ENCODE measurements around the gene NXNL1. TPM values are rescaled to one million over a fixed set of nuclear protein-coding genes. Genes with fewer than 3 reads are reported as not detected.
A peak's percentile ranks its signal among the peaks of the same experiment; 100 is the strongest.

The NXNL1 gene
- total and polyA plus RNA-seq, 4 donors: not detected

DNA sequence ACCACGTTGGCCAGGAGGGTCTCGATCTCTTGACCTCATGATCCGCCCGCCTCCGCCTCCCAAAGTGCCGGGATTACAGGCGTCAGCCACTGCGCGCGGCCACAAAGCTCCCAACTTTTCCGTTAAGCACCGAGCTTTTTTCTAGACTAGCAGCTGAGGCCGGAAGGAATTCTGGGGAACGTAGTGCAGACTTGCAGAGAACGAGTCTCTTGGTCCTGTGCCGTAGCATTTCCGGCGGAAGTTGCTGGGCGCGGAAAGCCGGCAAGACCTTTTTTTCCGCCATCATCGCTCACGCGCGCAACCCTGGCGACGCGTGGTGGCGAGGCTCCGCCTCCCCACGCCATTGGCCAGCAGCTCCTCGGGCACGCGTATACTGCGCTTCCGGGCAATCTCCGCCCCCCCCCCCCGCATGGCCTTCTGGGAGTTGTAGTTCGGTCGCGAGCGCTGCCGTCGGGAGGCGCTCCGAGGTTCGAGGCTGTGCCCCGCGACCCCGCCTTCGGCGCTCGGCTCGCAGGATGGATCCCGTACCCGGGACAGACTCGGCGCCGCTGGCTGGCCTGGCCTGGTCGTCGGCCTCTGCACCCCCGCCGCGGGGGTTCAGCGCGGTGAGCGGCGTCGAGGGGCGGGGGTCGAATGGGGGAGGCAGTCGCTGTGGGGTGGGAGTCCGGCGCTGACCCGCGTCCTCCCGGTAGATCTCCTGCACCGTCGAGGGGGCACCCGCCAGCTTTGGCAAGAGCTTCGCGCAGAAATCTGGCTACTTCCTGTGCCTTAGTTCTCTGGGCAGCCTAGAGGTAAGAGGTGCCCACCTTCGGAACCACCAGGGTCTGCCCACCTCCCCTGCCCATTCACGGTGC, 40.9 kb downstream of the NXNL1 start, which contains the start of gene MVB12A:
Gene MVB12A (plus strand): TSS at position 427 of the 854 bp plus-strand sequence. CDS start 89 bp downstream, at position 516.
- Histone ChIP-seq H3K27ac (ENCODE audit: low read depth in 1 of 2, low read length in 2 of 2) (peak within 1 kb of the TSS in 1 of 2 donors; percentile 41), H3K27me3 (ENCODE audit: control insufficient read depth in 1 of 2, insufficient read depth in 2 of 2, low read length in 1 of 2) (no peaks in the 10 kb centered on the region), H3K36me3 (ENCODE audit: control insufficient read depth in 1 of 2, insufficient read depth in 2 of 2, low read length in 1 of 2) (no peaks in the 10 kb centered on the region), H3K9me3 (ENCODE audit: control insufficient read depth, low read length) (no peaks in the 10 kb centered on the region), H3K4me1 (ENCODE audit: control insufficient read depth in 1 of 2, insufficient read depth in 2 of 2, low read length in 2 of 2) (no peaks in the 10 kb centered on the region), H3K4me3 (ENCODE audit: low read length in 2 of 2) (peak within 1 kb of the TSS; percentile 29 to 56)
- peak; percentile 98 for ATAC-seq (ENCODE audit: low FRiP score)
- 1% methylated on average over 80 to 85 of the region's 85 CpGs for WGBS, 2 donors
- intact Hi-C loops (cut with DNase I): no loop called here
- peak; percentile 99 for DNase-seq

DNA sequence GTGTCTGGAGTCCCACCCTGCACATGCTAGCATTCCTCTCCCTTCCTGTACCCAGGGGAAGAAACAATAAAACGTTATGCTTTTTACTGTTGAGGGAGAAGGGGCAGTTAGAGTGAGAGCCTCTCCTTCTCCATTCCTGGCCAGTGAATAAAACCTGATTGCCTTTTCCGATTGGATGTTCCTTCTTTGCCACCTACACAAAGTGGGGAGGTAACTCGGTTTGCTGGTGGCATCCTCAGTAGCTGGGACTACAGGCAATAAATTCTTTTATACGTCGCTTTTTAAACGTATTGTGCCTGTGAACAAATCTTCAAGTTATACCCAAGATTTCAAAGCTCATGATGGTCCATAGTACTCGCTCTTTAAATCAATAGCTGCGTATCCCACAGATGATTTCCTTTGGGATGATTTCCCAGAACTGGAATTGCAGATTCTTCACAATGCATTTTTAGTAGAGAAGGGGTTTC, 41.5 kb downstream of the NXNL1 start:
- H3K4me3 ChIP-seq (ENCODE audit: low read length in 2 of 2): no peak overlapping the region
- H3K9me3 ChIP-seq (ENCODE audit: control insufficient read depth, low read length): no peaks in the 10 kb centered on the region
- no peaks in the 10 kb centered on the region for H3K27me3 ChIP-seq (ENCODE audit: control insufficient read depth in 1 of 2, insufficient read depth in 2 of 2, low read length in 1 of 2)
- H3K36me3 ChIP-seq (ENCODE audit: control insufficient read depth in 1 of 2, insufficient read depth in 2 of 2, low read length in 1 of 2): no peaks in the 10 kb centered on the region
- intact Hi-C loops (cut with DNase I): no loop called here
- DNase-seq (no peak), ATAC-seq (ENCODE audit: low FRiP score) (no peak)
- peak overlapping the region in 1 of 2 donors; percentile 41 for H3K27ac ChIP-seq (ENCODE audit: low read depth in 1 of 2, low read length in 2 of 2)
- 19 to 29% methylated on average over 8 of the region's 8 CpGs for whole genome bisulfite sequencing, 2 donors
- no peaks in the 10 kb centered on the region for H3K4me1 ChIP-seq (ENCODE audit: control insufficient read depth in 1 of 2, insufficient read depth in 2 of 2, low read length in 2 of 2)

DNA sequence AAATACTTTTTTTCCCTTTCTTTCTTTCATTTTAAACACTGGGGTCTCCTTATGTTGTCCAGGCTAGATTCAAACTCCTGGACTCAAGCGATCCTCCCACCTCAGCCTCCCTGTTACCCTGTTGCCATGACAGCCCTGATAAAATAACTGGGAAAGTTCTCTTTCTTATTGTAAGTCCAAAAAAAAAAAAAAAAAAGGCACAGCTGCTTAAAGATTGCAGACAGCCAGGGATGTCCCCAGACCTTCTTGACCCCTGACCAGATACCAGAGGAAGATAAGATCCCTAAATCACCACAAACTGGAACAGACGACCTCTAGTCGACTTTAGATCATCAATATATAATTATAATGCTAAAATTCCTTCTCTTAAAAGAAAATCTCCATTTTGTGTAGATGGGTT, 42.0 kb downstream of the NXNL1 start:
- DNase-seq: no peak
- ATAC-seq (ENCODE audit: low FRiP score): no peak
- H3K27me3 ChIP-seq (ENCODE audit: control insufficient read depth in 1 of 2, insufficient read depth in 2 of 2, low read length in 1 of 2): no peaks in the 10 kb centered on the region
- H3K9me3 ChIP-seq (ENCODE audit: control insufficient read depth, low read length): no peaks in the 10 kb centered on the region
- no peaks in the 10 kb centered on the region for H3K4me1 ChIP-seq (ENCODE audit: control insufficient read depth in 1 of 2, insufficient read depth in 2 of 2, low read length in 2 of 2)
- intact Hi-C loops (cut with DNase I): no loop called here
- no peak overlapping the region for H3K27ac ChIP-seq (ENCODE audit: low read depth in 1 of 2, low read length in 2 of 2)
- WGBS, 2 donors: 52 to 64% methylated on average over 3 of the region's 3 CpGs
- H3K36me3 ChIP-seq (ENCODE audit: control insufficient read depth in 1 of 2, insufficient read depth in 2 of 2, low read length in 1 of 2): no peaks in the 10 kb centered on the region
- H3K4me3 ChIP-seq (ENCODE audit: low read length in 2 of 2): no peak overlapping the region

DNA sequence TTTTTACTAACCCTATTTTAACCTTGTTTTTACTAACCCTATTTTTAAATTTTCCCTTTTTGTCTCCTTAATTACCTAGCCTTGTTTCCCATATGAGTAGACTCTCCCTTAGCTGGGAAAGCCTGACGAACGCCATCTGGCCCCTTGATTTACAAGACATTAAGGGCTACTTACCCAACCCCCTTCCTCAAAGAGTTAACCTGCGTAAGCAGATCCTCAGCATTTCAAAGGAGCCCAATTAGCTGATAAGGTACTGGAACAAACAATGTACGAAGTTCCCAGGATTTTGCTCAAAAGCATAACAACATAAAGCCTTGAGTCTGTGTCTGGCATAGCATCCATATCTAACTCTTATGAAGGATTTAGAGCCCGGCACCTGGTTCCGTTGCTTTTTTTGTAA, 45.6 kb downstream of the NXNL1 start:
- DNase-seq (no peak), ATAC-seq (ENCODE audit: low FRiP score) (no peak)
- Histone ChIP-seq H3K4me1 (ENCODE audit: control insufficient read depth in 1 of 2, insufficient read depth in 2 of 2, low read length in 2 of 2) (no peaks in the 10 kb centered on the region), H3K27me3 (ENCODE audit: control insufficient read depth in 1 of 2, insufficient read depth in 2 of 2, low read length in 1 of 2) (no peaks in the 10 kb centered on the region), H3K36me3 (ENCODE audit: control insufficient read depth in 1 of 2, insufficient read depth in 2 of 2, low read length in 1 of 2) (no peaks in the 10 kb centered on the region), H3K27ac (ENCODE audit: low read depth in 1 of 2, low read length in 2 of 2) (no peak overlapping the region), H3K9me3 (ENCODE audit: control insufficient read depth, low read length) (no peaks in the 10 kb centered on the region), H3K4me3 (ENCODE audit: low read length in 2 of 2) (no peak overlapping the region)
- WGBS, 2 donors: 46 to 53% methylated on average over 6 of the region's 6 CpGs
- intact Hi-C loops (cut with DNase I): no loop called here

DNA sequence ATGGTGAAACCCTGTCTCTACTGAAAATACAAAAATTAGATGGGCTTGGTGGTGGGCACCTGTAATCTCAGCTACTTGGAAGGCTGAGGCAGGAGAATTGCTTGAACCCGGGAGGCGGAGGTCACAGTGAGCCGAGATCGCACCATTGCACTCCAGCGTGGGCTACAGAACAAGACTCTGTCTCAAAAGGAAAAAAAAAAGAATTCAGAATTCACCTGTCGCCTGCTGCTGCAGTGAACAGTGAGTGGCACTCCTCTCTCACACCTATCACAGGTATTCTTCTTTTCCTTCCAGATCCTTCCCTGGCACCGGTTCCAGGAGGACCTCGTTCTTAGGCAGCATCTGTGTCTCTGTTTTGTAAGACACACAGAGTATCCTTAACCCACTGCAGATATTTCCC, 46.6 kb downstream of the NXNL1 start:
- no peaks in the 10 kb centered on the region for H3K4me1 ChIP-seq (ENCODE audit: control insufficient read depth in 1 of 2, insufficient read depth in 2 of 2, low read length in 2 of 2)
- no peaks in the 10 kb centered on the region for H3K27me3 ChIP-seq (ENCODE audit: control insufficient read depth in 1 of 2, insufficient read depth in 2 of 2, low read length in 1 of 2)
- ATAC-seq (ENCODE audit: low FRiP score): no peak
- no peaks in the 10 kb centered on the region for H3K36me3 ChIP-seq (ENCODE audit: control insufficient read depth in 1 of 2, insufficient read depth in 2 of 2, low read length in 1 of 2)
- 91 to 93% methylated on average over 8 of the region's 8 CpGs for WGBS, 2 donors
- no peaks in the 10 kb centered on the region for H3K9me3 ChIP-seq (ENCODE audit: control insufficient read depth, low read length)
- H3K4me3 ChIP-seq (ENCODE audit: low read length in 2 of 2): no peak overlapping the region
- no peak overlapping the region for H3K27ac ChIP-seq (ENCODE audit: low read depth in 1 of 2, low read length in 2 of 2)
- no peak for DNase-seq
- intact Hi-C loops (cut with DNase I): no loop called here

DNA sequence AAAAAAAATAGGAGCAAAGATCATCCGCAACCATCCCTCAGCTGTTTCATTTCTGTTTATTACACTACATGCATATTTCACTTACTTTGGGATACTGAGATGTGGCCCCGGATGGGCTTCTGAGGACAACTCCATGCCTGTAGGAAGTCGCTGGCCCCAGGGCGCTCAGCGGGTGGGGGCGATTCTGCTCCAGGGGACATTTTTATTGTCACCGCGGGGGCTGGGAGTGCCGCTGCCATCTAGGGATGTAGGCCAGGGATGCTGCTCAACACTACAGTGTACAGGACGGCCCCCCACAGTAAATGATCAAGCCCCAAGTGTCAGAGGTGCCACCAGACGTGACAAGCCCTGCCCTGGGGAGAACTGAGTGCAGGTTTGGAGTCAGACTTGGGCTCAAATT, 48.9 kb downstream of the NXNL1 start:
- Histone ChIP-seq H3K4me1 (ENCODE audit: control insufficient read depth in 1 of 2, insufficient read depth in 2 of 2, low read length in 2 of 2) (no peaks in the 10 kb centered on the region), H3K36me3 (ENCODE audit: control insufficient read depth in 1 of 2, insufficient read depth in 2 of 2, low read length in 1 of 2) (no peaks in the 10 kb centered on the region), H3K27me3 (ENCODE audit: control insufficient read depth in 1 of 2, insufficient read depth in 2 of 2, low read length in 1 of 2) (no peaks in the 10 kb centered on the region), H3K9me3 (ENCODE audit: control insufficient read depth, low read length) (no peaks in the 10 kb centered on the region), H3K27ac (ENCODE audit: low read depth in 1 of 2, low read length in 2 of 2) (no peak overlapping the region), H3K4me3 (ENCODE audit: low read length in 2 of 2) (no peak overlapping the region)
- intact Hi-C loops (cut with DNase I): no loop called here
- DNase-seq (no peak), ATAC-seq (ENCODE audit: low FRiP score) (no peak)
- WGBS, 2 donors: 79 to 87% methylated on average over 11 of the region's 11 CpGs

DNA sequence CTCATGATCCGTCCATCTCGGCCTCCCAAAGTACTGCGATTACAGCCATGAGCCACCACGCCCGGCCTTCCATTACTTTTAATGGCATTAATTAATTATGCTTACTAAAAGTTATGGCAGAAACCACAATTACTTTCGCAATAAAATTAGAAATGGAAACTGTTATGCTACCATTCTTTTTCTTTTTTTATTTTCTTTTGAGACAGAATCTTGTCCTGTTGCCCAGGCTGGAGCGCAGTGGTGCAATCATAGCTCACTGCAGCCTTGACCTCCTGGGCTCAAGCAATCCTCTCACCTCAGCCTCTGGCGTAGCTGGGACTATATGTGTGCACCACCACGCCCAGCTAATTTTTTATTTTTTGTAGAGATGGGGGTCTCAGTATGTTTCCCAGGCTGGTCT, 50.7 kb downstream of the NXNL1 start:
- Histone ChIP-seq H3K27me3 (ENCODE audit: control insufficient read depth in 1 of 2, insufficient read depth in 2 of 2, low read length in 1 of 2) (no peaks in the 10 kb centered on the region), H3K4me3 (ENCODE audit: low read length in 2 of 2) (no peak overlapping the region), H3K4me1 (ENCODE audit: control insufficient read depth in 1 of 2, insufficient read depth in 2 of 2, low read length in 2 of 2) (no peaks in the 10 kb centered on the region), H3K27ac (ENCODE audit: low read depth in 1 of 2, low read length in 2 of 2) (no peak overlapping the region), H3K36me3 (ENCODE audit: control insufficient read depth in 1 of 2, insufficient read depth in 2 of 2, low read length in 1 of 2) (no peaks in the 10 kb centered on the region), H3K9me3 (ENCODE audit: control insufficient read depth, low read length) (no peaks in the 10 kb centered on the region)
- ATAC-seq (ENCODE audit: low FRiP score) (no peak), DNase-seq (no peak)
- 89 to 90% methylated on average over 9 of the region's 9 CpGs for WGBS, 2 donors
- intact Hi-C loops (cut with DNase I): no loop called here

DNA sequence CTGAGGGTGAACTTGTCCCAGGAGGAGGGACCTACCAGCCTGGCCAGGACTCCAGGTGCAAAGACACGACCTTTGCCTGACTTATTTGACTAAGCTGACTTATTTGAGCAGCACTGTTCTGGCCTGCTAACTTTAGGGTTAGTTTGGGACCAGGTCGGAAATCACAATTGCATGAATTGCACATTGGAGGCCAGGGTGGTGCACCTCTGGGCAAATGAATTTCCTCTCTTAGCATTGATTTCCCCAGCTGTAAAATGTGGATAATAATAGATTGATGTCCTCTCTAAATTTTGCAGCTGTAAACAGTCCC, 53.9 kb downstream of the NXNL1 start:
- no peak overlapping the region for H3K4me3 ChIP-seq (ENCODE audit: low read length in 2 of 2)
- H3K27me3 ChIP-seq (ENCODE audit: control insufficient read depth in 1 of 2, insufficient read depth in 2 of 2, low read length in 1 of 2): no peaks in the 10 kb centered on the region
- no peaks in the 10 kb centered on the region for H3K36me3 ChIP-seq (ENCODE audit: control insufficient read depth in 1 of 2, insufficient read depth in 2 of 2, low read length in 1 of 2)
- H3K27ac ChIP-seq (ENCODE audit: low read depth in 1 of 2, low read length in 2 of 2): no peak overlapping the region
- no peaks in the 10 kb centered on the region for H3K4me1 ChIP-seq (ENCODE audit: control insufficient read depth in 1 of 2, insufficient read depth in 2 of 2, low read length in 2 of 2)
- DNase-seq (no peak), ATAC-seq (ENCODE audit: low FRiP score) (no peak)
- WGBS, 2 donors: 61 to 68% methylated on average over 2 of the region's 2 CpGs
- intact Hi-C loops (cut with DNase I): no loop called here
- no peaks in the 10 kb centered on the region for H3K9me3 ChIP-seq (ENCODE audit: control insufficient read depth, low read length)

All from aorta (tissue), 5 donors.